ENCODE results near the gene PLCXD1.

DNA sequence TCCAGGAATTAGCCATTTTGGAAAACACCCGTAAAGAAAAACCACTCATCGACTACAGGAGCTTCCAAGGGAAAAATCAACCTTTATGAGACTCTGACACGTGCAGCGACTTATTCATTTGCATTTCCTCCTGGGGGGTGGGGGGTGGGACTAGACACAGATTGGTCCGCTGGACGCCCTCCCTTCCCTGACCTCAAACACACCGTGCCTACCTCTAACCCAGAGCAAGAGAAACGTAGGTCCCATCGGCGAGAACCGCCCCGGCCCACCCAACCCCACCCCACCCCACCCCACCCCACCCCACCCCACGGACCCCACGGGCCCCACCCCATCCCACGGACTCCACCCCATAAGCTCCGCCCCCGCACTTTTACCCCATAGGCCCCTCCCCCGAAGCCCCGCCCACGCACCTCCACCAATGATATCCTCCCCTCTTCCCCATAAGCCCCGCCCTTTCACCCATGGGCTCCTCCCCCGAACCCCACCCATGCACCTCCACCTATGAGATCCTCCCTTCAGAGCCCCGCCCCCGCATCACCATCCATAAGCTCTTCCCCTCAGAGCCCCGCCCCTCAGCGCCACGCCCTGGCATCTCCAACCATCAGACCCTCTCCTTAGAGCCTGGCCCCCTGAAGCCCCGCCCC, 36.4 kb downstream of the PLCXD1 start:
- TF ChIP-seq CTCF (IDR thresholded peaks at IDR 0.05; ENCODE audit: borderline replicate concordance, extremely low read depth, low read length, poor library complexity, severe bottlenecking) (no peak), EZH2 (IDR thresholded peaks at IDR 0.05; ENCODE audit: borderline replicate concordance, low read depth, low read length, severe bottlenecking) (no peak)

Measured in DND-41 (cell line).